Ramos (cell line): ENCODE measurements around the gene SLAMF9.
"Not testable (repeated sequence)": the region's sequence is repeated elsewhere in the genome, so short reads cannot be mapped to it uniquely, and the experiment has no call there.

ENCODE experiments used
- in situ Hi-C: fragments of 300-500 bp; cut with MboI; formaldehyde crosslinking; loops from one replicate; pipeline ENCODE4 v1.14.3; 2022; ENCODE audit warnings: low sequenced_read_pairs; ENCODE audit not compliant: unreplicated experiment

The SLAMF9 gene

DNA sequence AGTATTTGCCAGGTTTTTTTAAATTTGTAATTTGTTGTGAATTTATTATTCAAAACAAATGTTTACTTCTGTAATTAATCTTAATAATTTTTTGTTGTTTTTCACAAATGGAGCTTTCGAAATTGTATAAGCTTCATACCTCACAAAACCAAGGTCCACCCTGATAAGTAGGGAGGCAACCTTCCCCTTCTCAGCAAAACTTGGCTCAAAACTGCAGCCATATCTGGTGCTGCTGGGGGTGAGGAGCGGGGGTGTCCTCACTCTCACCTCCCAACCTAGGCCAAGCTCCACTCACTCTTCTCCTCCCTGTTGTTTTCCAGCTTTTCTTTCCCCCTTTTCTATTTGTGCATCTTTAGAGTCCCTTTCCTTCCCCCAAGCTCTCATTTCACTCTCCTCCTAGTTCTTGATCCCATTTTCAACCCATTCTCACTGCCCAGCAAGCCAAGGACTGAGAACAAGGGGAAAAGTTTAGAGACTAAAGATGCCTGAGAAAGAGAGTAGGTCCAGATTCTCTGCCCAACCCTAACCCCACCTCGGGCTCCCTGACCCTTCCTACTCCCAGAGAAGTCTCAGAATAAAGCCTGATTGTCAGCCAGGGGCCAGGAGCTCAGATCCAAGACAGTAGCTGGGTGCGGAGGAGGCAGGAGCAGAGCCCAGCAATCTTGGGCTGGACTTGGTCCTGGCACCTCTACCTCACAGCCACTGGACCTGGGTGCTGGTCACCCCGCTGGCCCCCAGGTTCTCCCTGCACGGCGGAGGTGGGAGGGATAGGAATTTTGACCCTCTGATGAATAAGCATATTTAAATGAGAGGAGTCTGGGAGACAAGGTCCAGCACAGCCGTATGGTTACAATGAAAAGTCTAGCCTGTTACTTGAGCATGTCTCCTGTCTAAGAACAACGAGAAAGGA lies 45.8 kb downstream of the SLAMF9 start:
- in situ Hi-C loops, result no loop called here

DNA sequence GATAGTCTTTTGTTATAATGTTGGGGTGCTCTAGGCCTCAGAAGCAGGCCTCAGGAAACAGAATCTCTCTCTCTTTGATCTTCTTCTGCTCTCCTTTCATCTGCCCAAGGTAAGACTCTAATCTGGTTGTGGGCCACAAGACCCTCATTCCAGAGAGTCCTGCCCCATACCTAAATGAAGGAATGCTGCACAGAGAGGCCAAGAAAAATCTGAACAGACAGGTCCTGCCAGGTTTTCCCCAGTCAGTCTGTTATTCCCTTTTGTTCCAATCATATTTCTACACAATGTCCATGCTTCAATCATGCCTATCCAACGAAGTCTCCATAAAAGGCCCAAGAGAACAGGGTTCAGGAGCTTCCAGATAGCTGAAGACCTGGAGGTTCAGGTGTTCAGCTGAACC lies 47.1 kb downstream of the SLAMF9 start:
- in situ Hi-C loops, result no loop called here

DNA sequence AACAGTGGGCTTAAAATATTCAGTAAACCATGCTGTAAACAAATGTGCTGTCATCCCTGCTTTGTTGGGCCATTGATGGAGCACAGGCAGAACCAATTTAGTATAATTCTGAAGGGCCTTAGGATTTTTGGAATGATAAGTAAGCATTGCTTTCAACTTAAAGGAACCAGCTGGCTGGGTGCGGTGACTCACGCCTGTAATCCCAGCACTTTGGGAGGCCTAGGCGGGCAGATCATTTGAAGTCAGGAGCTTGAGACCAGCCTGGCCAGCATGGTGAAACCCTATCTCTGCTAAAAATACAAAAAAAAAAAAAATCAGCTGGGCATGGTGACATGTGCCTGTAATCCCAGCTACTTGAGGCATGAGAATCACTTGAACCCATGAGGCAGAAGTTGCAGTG lies 50.0 kb downstream of the SLAMF9 start:
- in situ Hi-C loops, result not testable (repeated sequence)

DNA sequence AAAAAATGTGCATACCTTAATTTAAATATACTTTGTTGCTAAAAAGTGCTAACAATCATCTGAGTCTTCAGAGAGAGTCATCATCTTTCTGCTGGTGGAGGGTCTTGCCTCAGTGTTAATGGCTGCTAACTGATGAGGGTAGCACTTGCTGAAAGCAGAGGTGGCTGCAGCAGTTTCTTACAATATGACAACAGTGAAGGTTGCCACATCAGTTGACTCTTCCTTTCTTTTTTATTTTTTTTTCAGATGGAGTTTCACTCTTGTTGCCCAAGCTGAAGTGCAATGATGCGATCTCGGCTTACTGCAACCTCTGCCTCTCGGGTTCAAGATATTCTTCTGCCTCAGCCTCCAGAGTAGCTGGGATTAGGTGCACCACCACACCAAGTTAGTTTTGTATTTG lies 51.5 kb downstream of the SLAMF9 start:
- in situ Hi-C loops, result no loop called here
